Stimulated activated CD8-positive, alpha-beta memory T cell treated with anti-CD3 and anti-CD28 coated beads, Interleukin-2, amount 100 ng/mL, for 48 hours (primary cell): ENCODE results near the gene XYLB.
"Not testable (repeated sequence)": the region's sequence is repeated elsewhere in the genome, so short reads cannot be mapped to it uniquely, and the experiment has no call there.

Experiments
- DNase-seq, 2 donors: peaks; one replicate each; pipeline ENCODE4 v3.0.0-alpha.2; 2020; ENCODE audit warnings: low read depth in 2 of 2

Gene XYLB

DNA sequence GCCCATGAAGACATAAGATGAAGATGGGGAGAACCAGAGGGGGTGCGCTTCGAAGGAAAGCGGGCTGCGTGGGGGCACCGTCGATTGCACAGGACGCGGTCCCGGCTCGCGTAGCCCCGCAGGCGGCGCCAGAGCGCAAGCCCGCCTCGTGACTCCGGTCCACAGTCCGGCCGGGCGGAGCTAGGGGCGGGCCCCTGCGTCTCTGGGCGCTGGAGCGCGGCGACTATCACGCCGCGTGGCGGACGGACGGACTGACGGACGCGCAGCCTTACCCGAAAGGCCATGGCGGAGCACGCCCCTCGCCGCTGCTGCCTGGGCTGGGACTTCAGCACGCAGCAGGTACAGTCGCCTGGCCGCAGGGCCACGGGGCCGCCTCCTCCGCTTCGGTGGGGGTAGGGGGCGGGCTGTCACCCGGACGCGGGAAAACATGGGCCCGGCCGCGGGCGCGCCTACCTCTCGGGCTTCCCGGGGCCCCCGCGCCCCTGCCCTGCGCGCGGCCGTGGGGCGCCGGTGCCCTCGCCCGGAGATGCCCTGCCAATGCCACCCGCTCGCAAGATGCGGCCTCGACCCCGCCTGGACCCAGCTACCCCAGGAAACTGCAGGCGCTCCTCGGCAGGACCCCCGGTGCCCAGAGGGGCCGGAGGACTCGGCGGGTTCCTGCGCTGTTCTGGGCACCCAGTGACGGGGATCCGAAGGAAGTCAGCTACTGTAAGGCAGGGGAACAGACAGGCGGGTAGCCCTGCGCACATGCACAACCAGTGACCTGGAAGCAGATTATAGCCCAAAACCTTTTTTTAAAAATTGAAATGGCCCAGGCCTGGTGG is at the start of gene XYLB:
Gene XYLB, plus strand, starts transcription at position 199 of the 824 bp plus-strand sequence. Its CDS starts 84 bp downstream, at position 283.
- peak; percentile 76 to 81 for DNase-seq

DNA sequence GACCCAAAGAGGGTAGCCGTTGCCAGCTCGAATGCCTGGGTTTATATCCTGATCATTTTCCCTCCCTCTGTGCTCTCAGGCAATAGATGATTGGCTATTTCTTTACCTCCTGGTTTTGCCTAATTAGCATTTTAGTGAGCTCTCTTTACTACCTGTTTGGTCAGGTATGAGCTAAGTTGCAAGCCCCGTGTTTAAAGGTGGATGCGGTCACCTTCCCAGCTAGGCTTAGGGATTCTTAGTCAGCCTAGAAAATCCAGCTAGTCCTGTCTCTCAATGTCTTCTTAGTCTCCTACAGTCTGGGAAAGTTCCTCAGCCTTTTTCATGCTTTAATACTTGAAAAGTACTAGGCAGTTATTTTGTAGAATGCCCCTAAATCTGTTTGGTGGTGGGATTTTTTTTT is 49.5 kb upstream of the XYLB start:
- DNase-seq: not testable (repeated sequence)

DNA sequence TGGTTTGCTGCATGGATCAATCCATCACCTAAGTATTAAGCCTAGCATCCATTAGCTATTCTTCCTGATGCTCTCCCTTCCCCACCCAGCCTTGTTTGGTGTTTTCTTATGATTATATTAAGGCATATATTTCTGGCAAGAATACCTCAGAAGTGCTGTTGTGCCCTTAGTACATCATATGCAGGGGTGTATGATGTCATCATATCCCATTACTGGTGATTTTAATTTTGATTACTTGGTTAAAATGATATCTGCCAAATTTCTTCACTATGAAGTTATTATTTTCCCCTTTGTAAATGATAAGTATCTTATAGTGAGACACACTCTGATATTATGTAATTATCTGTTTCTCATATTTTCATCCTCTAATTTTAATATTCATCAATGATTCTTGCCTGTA is 49.0 kb upstream of the XYLB start:
- DNase-seq: no peak

DNA sequence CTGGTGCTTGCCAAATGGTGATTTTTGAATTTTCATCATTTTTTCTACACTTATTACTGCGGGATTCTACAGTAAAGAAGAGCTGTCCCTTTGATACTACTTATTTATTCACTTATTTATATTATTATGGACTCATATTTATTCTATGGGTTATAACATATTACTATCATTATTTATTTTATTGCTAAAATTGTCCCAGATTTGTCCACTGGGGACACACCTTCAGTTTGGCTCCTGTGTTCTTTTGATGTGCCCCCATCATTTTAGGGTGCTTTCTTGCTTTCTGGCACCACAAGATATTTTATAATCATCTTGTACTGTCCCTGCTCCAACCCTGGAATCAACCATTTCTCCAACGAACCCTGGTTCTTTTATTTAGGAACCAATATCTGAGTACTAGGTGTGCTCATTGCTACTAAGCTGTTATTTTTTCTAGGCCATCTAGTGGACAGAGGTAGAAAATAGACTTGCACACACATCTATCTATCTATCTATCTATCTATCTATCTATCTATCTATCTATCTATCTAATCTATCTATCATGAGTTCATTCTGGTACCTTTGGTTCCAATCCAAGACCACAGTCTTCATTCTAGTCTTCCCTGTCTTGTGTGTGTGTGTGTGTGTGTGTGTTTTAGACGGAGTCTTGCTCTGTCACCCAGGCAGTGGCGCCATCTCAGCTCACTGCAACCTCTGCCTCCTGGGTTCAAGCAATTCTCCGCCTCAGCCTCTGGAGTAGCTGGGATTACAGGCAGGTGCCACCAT is 48.5 kb upstream of the XYLB start:
- DNase-seq: no peak

DNA sequence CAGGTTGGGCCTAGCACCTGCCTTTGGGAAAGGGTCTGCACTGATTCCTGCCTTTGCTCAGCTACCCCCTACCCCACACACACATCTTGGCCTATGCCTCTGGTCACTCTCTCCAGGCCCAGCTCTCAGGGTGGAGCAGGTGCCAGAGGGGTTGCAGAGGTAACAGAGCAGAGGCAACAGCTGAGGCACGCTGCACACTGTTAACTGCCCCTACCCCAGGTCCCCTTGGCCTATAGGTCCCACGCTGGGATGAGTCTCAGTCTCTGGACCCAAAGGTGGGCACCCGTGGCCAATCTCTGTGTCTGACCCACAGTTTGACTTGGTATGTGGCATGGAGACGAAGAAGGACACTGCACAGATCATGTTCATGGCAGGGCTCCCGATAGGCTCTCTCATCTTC is 39.6 kb upstream of the XYLB start:
- DNase-seq: no peak

DNA sequence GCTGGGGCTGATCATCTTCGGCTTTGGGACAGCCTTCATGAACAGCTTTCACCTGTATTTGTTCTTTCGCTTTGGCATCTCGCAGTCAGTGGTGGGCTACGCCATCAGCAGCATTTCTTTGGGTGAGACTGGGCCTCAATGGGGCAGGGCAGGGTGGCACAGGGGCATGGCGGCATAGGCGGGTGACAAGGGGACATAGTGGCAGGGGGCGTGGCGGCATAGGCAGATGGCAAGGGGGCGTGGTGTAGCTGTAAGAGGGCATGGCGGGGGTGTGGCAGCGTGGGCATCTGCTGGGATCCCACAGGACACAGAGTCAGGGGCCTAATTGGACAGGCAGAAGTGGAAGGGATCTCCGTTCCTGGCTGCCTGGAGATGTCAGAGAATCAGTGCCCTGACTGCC is 39.0 kb upstream of the XYLB start:
- DNase-seq: no peak

DNA sequence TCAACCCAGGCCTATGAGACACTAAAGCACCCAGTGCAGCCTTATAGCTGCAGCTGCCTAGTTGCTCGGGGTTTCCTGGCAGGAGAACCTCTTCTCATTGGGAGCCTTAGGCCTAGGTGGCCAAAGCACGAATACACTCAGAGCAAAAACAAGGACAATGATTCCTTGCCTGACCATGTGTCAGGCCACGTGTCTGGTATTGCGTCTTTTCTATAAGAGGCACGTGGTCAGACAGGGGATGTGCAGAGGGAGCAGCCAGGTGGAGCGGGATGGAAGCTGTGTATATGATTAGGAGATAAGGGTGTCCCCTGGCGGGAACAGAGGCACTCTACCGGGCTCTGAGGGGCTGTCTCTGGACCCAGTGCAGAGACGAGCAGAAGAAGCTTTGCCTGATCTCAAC is 38.1 kb upstream of the XYLB start:
- no peak for DNase-seq

DNA sequence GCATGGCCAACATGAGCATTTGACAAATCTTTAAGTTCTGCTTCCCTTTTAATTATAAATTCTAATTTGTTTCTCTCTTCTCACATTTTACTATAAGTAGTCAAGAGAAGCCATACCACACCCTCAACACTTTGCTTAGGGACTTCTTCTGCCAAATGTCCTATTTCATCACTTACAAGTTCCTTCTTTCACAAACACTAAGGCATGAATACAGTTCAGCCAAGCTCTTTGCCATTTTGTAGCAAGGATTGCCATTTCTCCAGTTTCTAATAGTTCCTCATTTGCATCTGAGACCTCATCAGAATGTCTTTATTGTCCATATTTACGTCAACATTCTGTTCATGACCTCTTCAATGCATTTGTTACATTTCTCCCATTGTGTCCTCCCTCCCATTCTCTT is 35.1 kb upstream of the XYLB start:
- no peak for DNase-seq

DNA sequence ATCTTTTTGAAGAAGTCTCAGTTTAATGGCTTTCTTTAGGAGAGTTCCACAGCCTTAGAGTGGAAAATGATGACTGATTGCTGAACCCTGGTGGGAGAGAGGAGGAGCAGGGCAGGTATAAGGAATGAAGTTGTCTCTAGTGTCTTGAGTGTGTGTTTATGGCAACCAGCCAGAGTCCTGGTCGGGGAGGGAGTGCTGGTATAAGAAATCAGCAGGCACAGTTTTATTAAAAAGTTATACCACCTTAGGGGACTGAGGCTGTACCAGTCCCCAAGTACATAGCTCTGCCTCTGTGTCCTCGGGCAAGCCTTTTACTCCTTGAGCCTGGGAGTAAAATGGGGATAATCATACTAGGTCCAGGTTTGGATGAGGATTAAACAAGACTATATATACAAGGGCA is 34.6 kb upstream of the XYLB start:
- no peak for DNase-seq

DNA sequence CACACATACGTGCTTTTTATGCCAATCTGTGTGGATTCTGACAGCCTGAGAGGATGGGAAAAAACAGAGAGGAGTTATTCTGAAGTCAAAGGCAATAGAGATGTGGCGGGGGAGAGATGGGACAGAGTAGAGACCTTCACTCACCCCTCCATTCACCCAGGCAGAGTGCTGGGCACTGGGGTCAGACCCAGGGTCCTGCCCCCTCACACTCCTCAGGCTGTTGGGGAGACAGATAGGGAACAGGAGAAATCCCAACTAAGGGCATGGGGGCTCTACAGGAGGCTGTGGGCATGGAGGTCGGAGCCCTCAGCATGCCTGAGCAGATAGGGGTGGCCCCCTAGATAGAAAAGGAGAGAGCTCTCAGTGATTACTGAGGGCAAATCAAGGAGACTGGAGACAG is 34.2 kb upstream of the XYLB start:
- no peak for DNase-seq

DNA sequence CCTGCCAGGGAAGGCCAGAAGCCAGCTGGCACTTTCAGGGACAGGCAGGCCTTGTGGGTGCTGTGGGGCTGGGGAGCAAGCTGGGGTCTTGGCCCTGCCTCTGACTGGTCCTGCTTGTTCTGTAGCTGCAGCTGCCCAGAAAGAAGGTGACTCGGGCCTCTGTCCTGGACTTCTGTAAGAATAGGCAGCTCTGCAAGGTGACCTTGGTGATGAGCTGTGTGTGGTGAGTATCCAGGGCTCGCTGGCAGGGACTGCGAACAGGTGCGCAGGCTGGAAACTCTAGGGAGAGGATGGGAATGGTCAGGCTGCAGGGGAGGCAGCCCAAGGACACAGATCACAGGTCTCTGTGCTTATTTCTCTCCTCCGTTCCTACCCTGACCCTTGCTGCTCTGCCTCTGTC is 33.3 kb upstream of the XYLB start:
- no peak for DNase-seq

DNA sequence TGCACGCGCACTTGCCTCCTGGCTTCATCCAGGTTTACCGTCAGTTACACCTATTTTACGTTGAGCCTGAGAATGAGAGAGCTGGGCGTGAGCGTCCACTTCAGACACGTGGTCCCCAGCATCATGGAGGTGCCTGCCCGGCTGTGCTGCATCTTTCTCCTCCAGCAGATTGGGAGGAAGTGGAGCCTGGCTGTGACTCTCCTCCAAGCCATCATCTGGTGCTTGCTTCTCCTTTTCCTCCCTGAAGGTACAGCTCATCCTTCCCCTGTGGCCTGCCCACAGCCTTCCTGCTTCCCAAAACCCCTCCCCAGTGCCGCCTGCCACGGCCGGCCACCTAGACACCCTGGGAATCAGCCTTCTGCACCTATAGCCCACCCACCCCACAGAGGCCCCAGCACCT is 32.9 kb upstream of the XYLB start:
- DNase-seq: no peak

DNA sequence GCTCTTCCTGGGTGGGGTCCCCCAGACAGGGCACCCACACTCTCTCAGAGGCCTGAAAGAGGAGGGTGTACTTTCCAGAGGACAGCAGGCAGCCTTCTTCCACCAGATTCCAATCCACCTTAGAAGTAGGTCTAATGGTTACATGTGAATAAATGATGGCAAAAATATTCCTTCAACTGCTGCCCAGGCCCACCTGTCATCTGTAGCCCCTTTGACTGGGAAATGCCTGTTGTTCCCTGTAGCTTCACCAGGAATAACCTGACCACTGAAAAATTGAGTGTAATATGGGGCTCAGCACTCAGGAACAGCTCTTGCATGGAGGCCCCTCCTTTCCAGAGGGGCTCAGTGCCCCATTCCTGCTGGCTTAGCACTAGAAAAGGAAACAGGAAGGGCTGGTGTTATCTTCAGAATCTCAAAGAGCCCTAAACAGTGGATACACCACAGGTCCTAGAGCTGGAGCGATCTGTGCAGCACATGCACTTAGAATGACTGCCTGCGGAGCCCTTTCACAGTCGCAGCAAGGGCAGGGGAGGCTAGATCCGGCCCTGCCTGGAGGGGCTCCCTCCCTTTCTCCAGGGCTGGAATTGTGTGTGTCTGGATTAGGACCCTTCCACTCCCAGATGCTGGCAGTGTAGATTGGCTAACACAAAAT is 32.3 kb upstream of the XYLB start:
- DNase-seq: no peak

DNA sequence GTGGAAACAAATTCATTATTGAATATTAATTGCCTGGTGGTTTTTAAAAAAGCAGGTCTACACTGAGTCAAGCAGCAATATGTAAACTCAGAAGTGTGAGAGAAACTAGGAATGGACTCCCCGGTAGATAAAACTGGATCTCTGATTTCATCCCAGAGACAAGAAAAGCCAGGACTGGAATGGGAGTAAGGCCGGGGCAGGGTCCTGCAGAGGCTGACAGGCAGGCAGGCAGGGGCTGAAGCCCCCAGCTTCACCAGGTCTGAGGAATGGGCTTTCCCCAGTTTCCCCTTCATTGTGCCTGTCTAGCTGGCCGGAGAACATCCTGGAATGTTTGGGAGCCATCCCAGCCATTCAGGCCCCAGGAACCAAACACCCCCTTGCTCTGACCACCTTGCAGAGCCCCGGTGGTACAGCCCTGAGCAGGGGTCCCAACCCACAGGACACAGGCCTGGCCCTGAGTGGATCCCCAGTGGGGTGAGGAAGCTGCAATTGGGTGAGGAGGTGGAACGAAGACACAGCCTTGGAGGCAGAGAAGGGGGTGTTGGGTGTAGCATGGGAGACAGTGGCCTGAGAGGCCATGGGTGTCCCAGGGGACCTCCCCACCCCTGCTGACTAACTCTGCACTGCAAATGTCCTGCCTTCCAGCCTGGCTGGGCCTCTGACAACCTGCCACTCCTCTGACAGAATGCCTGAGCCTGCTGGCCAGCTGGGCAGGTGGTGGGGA is 31.7 kb upstream of the XYLB start:
- no peak for DNase-seq

DNA sequence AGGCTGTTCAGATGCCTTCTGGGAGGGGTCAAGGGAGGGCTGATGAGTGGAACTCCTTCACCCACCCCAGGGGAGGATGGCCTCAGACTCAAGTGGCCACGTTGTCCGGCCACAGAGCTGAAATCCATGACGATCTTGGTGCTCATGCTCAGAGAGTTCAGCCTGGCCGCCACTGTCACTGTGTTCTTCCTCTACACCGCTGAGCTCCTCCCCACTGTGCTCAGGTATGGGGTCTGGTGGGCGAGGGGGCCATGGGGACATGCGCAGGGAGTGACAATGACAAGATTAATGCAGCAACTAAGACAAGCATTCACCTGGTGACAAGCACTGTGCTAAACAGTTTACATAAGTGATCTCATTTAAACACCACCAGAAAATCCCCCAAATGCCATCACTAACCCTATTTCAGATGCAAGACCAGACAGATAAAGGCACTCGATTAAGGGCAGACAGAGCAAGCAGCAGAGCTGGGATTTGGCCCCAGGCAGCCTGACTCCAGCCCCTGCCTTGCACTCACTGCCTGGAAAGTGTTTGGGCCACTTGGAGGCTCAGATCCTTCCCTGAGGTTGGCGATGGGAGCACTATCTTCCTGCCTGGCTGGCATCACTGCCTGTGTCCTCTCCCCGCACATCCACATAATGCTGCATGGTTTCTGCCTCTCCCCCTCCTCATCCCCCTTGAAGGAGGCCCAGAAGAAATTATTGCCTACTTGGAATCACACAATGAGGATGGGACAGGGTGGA is 30.9 kb upstream of the XYLB start:
- DNase-seq: no peak

DNA sequence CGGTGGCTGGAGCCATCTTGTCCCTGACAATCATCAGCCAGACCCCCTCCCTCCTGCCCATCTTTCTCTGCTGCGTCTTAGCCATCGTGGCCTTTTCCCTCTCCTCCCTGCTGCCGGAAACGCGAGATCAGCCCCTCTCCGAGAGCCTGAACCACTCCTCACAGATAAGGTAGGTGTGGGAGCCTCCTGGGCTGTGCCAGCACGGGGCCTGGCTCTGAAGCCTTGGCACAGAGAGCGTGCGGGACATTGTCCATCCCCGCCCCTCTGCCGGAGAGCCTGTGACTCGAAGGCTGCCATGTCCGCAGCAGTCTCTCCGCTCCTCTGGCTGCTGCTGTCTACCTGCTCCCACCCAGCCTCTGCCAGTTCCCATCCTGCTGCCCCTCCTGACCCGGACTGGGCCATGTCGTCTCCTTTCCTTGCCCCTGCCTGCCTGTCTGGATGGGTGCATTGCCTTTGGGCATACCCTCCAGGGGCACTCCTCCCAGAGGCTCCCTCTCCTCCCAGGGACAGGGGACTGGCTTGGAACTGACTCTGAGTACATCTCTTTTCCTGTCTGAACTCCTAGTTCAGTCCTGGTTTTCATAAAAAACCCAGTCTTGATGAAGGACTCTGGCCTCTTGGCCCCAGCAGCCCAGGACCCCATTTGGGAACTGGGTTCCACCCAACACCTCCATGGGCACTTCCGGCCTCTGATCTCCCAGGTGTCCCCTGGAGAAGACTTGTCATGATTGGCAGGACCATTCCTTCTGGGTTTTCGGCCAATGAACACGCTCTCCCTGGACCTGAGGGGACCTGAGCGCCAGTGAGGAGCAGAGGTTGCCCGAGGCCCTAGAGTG is 30.0 kb upstream of the XYLB start:
- DNase-seq: no peak

DNA sequence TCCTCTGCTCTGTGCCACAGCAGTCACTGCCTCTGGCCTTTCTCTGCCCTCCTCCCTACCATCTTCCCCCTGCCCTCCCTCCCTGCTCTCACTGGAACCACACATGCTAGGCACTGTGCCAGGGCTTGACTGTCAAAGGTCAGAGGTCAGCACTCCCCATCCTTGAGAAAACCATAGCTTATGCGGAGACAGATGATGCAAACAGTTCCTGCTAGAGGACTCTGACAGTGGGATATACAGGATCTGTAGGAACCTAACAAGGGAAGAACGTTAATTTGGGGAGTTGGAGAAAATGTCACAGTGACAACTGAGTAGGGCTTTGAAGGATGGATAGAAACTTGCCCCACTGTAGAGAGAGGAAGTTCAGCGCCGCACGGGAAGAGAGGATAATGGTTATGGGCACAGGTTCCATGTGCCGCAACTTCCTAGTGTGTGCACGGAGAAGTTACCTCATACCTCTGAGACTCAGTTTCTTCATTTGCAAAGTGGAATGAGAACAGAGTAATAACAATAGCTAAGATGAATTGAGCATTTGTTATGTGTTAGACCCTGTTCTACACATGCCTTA is 29.3 kb upstream of the XYLB start:
- DNase-seq: no peak

DNA sequence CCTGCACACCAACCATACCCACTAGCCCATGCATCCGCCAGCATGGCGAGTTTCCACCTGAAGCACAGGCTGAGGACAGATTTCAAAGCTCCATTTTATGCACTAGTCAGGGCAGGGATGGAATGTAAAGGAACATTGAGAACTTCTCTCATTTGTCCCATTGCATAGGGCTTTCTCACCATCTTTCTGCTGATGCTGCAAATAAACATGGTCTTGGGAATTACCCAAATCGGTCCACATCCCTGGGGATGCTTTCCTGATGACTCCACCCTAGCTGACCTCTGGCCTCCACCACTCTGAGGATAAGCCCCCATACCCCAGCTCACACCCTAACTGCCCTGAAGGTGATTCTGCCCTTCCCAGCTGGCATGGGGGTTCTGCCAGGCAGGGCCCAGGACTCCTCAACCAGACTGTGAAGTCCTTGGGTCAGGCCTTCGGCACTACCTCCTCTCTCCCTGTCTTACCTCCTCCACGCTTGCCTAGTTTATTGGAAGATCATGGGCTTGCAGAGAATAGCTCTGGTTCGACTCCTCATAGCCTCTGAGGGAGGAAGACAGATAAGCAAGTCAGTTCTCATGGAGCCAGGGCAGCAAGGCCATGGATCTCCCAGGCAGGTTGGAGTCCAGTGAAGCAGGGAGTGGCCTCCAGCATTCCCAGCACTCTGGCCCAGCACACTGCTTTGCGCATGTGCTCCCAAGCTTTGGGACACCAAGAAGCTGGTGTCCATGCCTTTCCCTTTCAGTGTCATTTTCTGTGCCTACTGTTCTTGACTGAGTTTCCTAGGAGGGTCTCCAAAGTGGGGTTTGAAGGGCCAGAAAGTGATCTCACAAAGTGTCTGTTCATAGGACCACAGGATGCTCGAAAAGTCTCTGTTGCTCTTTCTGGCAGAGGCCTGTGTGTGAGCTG is 27.6 kb upstream of the XYLB start:
- DNase-seq: no peak

DNA sequence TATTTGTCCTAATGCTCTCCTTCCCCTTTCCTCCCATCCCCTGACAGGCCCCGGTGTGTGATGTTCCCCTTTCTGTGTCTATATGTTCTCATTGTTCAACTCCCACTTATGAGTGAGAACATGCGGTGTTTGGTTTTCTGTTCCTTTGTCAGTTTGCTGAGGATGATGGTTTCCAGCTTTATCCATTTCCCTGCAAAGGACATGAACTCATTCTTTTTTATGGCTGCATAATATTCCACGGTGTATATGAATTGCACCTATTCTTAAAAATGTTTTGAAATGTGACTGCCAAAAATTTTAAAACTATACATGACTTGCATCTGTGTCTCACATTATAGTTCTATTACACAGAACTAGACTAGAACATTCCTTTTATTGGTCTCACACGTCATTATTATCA is 25.9 kb upstream of the XYLB start:
- not testable (repeated sequence) for DNase-seq
